ENCODE measurements around the gene GGA2.

The GGA2 gene

DNA sequence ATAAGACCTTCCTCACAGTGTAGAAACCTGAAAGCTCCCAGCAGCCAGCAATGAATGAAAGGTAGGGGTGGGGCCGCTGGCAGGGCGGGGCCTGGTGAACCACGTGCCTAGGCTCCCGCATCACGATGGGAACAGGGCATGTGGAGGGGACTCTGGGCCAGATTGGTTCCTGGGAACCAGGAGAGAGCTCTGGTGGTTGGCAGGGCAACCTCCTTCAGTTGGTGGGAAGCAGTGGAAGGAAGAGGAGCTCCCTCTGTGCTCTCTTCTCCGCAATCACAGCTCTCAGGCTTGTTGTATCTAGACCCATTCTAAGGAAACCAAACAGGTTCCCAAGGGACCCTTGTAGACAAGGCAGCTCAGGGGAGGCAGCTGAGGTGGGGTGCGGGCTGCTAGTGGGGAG lies 10.5 kb downstream of the GGA2 start:
- no peak for DNase-seq
- Histone ChIP-seq H3K9me3 (no peaks in the 10 kb centered on the region; the same call in 1 of the 2 replicates), H3K4me1 (peaks cover 7% of the 10 kb centered on the region), H3K27me3 (no peaks in the 10 kb centered on the region), H3K4me3 (ENCODE audit: low read depth, low read length) (no peak overlapping the region), H3K36me3 (peaks cover 28% of the 10 kb centered on the region)
- TF ChIP-seq, protein P1, sequence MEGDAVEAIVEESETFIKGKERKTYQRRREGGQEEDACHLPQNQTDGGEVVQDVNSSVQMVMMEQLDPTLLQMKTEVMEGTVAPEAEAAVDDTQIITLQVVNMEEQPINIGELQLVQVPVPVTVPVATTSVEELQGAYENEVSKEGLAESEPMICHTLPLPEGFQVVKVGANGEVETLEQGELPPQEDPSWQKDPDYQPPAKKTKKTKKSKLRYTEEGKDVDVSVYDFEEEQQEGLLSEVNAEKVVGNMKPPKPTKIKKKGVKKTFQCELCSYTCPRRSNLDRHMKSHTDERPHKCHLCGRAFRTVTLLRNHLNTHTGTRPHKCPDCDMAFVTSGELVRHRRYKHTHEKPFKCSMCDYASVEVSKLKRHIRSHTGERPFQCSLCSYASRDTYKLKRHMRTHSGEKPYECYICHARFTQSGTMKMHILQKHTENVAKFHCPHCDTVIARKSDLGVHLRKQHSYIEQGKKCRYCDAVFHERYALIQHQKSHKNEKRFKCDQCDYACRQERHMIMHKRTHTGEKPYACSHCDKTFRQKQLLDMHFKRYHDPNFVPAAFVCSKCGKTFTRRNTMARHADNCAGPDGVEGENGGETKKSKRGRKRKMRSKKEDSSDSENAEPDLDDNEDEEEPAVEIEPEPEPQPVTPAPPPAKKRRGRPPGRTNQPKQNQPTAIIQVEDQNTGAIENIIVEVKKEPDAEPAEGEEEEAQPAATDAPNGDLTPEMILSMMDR (IDR thresholded peaks at IDR 0.05; ENCODE audit: low read depth, low read length) = no peak

DNA sequence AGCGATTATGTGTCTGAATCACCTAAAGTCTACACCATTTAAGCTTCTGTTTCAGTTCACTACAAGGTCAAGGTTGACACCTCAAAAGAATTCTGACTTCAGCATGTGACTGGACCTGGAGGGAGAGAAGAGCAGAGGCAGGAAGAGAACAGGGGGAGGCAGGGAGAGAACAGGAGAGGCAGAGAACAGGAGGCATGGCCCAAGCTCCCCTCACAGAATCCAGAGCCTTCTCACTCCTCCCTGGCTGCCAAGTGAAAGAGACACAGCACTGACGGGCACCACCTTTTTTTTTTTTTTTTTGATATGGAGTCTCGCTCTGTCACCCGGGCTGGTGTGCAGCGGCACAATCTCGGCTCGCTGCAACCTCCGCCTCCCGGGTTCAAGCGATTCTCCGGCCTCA lies 11.4 kb downstream of the GGA2 start:
- Histone ChIP-seq H3K27me3 (no peaks in the 10 kb centered on the region), H3K4me3 (ENCODE audit: low read depth, low read length) (no peak overlapping the region), H3K4me1 (no peaks in the 10 kb centered on the region), H3K36me3 (peaks cover 32% of the 10 kb centered on the region), H3K9me3 (no peaks in the 10 kb centered on the region; the same call in 1 of the 2 replicates)
- TF ChIP-seq, protein P1 (IDR thresholded peaks at IDR 0.05; ENCODE audit: low read depth, low read length) = no peak
- no peak for DNase-seq

DNA sequence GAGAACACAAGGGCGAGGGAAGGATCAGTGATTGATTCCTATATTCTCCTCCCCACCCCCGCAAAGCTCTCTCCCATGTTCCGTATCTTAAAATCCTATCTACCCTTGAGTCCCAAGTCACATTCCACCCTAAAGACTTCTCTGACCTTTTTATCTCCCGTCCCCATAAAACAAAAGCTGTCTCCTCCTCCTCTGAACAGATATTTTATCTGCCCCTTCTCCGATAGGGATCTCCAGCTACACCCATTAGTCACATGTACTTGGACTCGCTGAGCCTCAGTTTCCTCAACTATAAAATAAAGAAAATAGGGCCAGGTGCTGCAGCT lies 12.8 kb downstream of the GGA2 start:
- H3K27me3 ChIP-seq = no peaks in the 10 kb centered on the region
- no peak overlapping the region for H3K4me3 ChIP-seq (ENCODE audit: low read depth, low read length)
- TF ChIP-seq, protein P1 (IDR thresholded peaks at IDR 0.05; ENCODE audit: low read depth, low read length) = no peak
- no peaks in the 10 kb centered on the region for H3K4me1 ChIP-seq
- peaks cover 45% of the 10 kb centered on the region for H3K36me3 ChIP-seq
- no peaks in the 10 kb centered on the region; the same call in 1 of the 2 replicates for H3K9me3 ChIP-seq
- DNase-seq = no peak

DNA sequence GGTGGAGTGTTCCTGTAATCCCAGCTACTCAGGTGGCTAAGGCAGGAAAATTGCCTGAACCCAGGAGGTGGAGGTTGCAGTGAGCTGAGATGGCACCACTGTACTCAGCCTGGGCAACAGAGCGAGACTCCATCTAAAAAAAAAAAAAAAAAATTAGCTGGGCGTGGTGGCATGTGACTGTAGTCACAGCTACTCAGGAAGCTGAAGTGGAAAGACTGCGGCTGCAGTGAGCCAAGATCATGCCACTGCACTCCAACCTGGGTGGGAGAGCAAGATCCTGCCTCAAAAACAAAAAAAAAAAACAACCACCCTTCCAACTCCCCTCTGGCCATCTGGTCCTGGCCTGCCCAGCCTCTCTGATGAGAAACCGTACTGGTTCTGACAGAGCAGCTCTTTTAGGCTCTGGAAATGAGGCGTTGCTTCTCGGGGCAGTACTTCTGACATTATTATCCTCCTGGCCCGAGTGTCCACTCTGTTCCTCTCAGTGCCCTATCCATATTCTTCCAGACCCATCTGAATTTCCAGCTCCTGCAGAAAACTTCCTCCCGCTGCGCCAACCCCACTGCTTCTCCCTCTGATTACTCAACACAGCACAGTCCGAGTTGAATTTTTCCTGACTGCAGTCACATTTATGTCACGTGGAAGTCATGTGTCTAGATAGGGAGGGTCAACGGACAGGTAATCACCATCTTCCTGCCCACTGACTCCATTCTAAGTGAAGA lies 13.3 kb downstream of the GGA2 start:
- no peak for DNase-seq
- no peaks in the 10 kb centered on the region; the same call in 1 of the 2 replicates for H3K9me3 ChIP-seq
- no peaks in the 10 kb centered on the region for H3K4me1 ChIP-seq
- TF ChIP-seq, protein P1 (IDR thresholded peaks at IDR 0.05; ENCODE audit: low read depth, low read length) = no peak
- H3K4me3 ChIP-seq (ENCODE audit: low read depth, low read length) = no peak overlapping the region
- peaks cover 50% of the 10 kb centered on the region for H3K36me3 ChIP-seq
- no peaks in the 10 kb centered on the region for H3K27me3 ChIP-seq

DNA sequence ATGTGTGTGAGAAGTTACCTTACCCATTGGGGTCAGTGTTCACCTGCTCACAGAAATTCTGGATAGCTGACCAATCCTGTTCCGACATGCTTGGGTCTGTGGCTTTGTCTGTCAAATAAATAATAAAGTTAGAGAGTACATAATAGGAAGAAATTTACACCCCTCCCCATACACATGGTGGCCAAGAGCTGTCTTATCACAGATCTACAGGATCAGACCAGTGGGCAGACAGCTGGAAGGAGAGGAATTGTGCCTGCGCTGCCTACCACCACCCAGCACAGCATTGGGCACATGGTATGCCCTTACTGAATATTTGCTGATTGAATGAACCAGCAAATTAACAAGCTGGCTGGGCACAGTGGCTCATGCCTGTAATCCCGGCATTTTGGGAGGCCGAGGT lies 14.6 kb downstream of the GGA2 start:
- Histone ChIP-seq H3K27me3 (no peaks in the 10 kb centered on the region), H3K36me3 (peaks cover 56% of the 10 kb centered on the region), H3K4me3 (ENCODE audit: low read depth, low read length) (no peak overlapping the region), H3K9me3 (no peaks in the 10 kb centered on the region; the same call in 1 of the 2 replicates), H3K4me1 (no peaks in the 10 kb centered on the region)
- TF ChIP-seq, protein P1 (IDR thresholded peaks at IDR 0.05; ENCODE audit: low read depth, low read length) = no peak
- no peak for DNase-seq

DNA sequence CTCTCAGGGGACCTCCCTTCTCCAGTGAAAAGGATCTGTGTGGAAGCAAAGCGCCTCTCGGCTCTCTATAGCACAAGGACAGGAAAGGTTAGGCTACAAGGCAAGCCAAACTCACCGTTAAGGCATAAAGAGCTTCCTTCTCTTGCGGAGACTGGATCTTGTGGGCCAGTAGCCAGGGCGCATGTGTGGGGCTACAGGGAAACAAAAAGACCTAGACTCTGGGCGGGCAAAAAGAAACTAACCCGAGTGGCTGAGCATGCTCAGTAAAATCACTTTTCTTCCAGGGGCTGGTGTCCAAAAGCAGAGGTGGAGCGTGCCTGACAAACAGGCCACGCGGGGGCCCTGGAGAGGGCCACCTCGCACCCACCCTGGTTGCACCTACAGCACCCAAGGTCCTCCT lies 16.1 kb downstream of the GGA2 start:
- Histone ChIP-seq H3K27me3 (no peaks in the 10 kb centered on the region), H3K36me3 (peaks cover 62% of the 10 kb centered on the region), H3K9me3 (no peaks in the 10 kb centered on the region), H3K4me1 (no peaks in the 10 kb centered on the region), H3K4me3 (ENCODE audit: low read depth, low read length) (no peak overlapping the region)
- TF ChIP-seq, protein P1 (IDR thresholded peaks at IDR 0.05; ENCODE audit: low read depth, low read length) = no peak
- DNase-seq = no peak

Data from BE2C (cell line).